SK-N-SH (cell line): ENCODE results near the gene HSPD1. TPM values are rescaled to one million over a fixed set of nuclear protein-coding genes. Genes with fewer than 3 reads are reported as not detected.

Experiments used
- CTCF ChIA-PET: fragments of 300-600, 350-600 bp; formaldehyde crosslinking; extraction: SDS; loops from one replicate; lab custom pipeline; 2021; lab: Yijun Ruan, JAX
- POLR2A ChIA-PET: fragments of 350-600 bp; sonication (Branson Sonifier 250); formaldehyde crosslinking; extraction: SDS; loops from one replicate; lab custom pipeline; 2020; ENCODE audit warnings: antibody characterized with exemption, inconsistent platforms; lab: Yijun Ruan, JAX
- DNase-seq: peaks from one replicate; pipeline ENCODE4 v3.0.0; 2012
- H2AFZ ChIP-seq: fragments of 200-600 bp; sonication (generic); 2 replicates; pipeline ENCODE4 v1.8.1; 2016; ENCODE audit warnings: antibody characterized with exemption, mild to moderate bottlenecking, low read depth
- H3F3A ChIP-seq: fragments of 200-600 bp; sonication (generic); replicated peaks from 2 replicates; pipeline ENCODE3; 2016; ENCODE audit warnings: antibody characterized with exemption, mild to moderate bottlenecking; ENCODE audit not compliant: insufficient read depth
- H3K27ac ChIP-seq, 2 experiments: fragments of 200-500 bp in 1 of 2; fragments of 200-600 bp in 1 of 2; sonication (Bioruptor generic) in 1 of 2; sonication (generic), shearing (Covaris generic) in 1 of 2; 2 replicates each; pipeline versions ENCODE4 v1.5.1 to v1.6.1; 2014 to 2016; ENCODE audit warnings: low read depth in 2 of 2, inconsistent platforms in 1 of 2, low read length in 1 of 2, mild to moderate bottlenecking in 1 of 2, mixed read lengths in 1 of 2
- H3K27me3 ChIP-seq: fragments of 200-600 bp; sonication (generic), shearing (Covaris generic); 2 replicates; pipeline ENCODE4 v1.6.1; 2016; ENCODE audit warnings: mixed run types; ENCODE audit not compliant: insufficient read depth
- H3K36me3 ChIP-seq, 2 experiments: fragments of 200-500 bp in 1 of 2; fragments of 200-600 bp in 1 of 2; sonication (Bioruptor generic) in 1 of 2; sonication (generic) in 1 of 2; replicated peaks in 1 of 2; 2 replicates each; pipeline versions ENCODE3 to v1.5.1; 2014 to 2016; ENCODE audit warnings: low read length in 1 of 2, mild to moderate bottlenecking in 1 of 2; ENCODE audit not compliant: insufficient read depth in 2 of 2, control insufficient read depth in 1 of 2
- H3K4me1 ChIP-seq, 2 experiments: fragments of 200-500 bp in 1 of 2; fragments of 200-600 bp in 1 of 2; sonication (Bioruptor generic) in 1 of 2; sonication (generic), shearing (Covaris generic) in 1 of 2; 2 replicates each; pipeline versions ENCODE4 v1.5.1 to v1.6.1; 2014 to 2016; ENCODE audit warnings: low read depth in 1 of 2, low read length in 1 of 2, mixed run types in 1 of 2; ENCODE audit not compliant: insufficient read depth in 2 of 2, control insufficient read depth in 1 of 2
- H3K4me2 ChIP-seq: fragments of 200-600 bp; sonication (generic), shearing (Covaris generic); 2 replicates; pipeline ENCODE4 v1.6.1; 2017; ENCODE audit warnings: mixed run types
- H3K4me3 ChIP-seq, 2 experiments: fragments of 200-500 bp in 1 of 2; fragments of 200-600 bp in 1 of 2; sonication (Bioruptor generic) in 1 of 2; sonication (generic), shearing (Covaris generic) in 1 of 2; 2 replicates each; pipeline versions ENCODE4 v1.5.1 to v1.8.1; 2014 to 2016; ENCODE audit warnings: low read depth in 2 of 2, inconsistent platforms in 1 of 2, low read length in 1 of 2, mild to moderate bottlenecking in 1 of 2, mixed read lengths in 1 of 2, moderate library complexity in 1 of 2
- H3K79me2 ChIP-seq: fragments of 200-600 bp; sonication (generic); 2 replicates; pipeline ENCODE4 v1.8.1; 2017; ENCODE audit warnings: mild to moderate bottlenecking; ENCODE audit not compliant: insufficient read depth
- H3K9ac ChIP-seq: fragments of 200-600 bp; sonication (generic); 2 replicates; pipeline ENCODE4 v1.6.1; 2017; ENCODE audit warnings: mixed run types
- H3K9me2 ChIP-seq: fragments of 200-600 bp; sonication (generic); 2 replicates; pipeline ENCODE4 v1.6.1; 2017; ENCODE audit warnings: mixed run types
- H3K9me3 ChIP-seq: fragments of 200-600 bp; sonication (generic); 2 replicates; pipeline ENCODE4 v1.6.1; 2017; ENCODE audit warnings: mixed run types, mild to moderate bottlenecking, moderate library complexity
- H4K20me1 ChIP-seq: fragments of 200-600 bp; sonication (generic); 2 replicates; pipeline ENCODE4 v1.6.1; 2017; ENCODE audit warnings: mild to moderate bottlenecking, mixed run types; ENCODE audit not compliant: insufficient read depth
- CHD2 ChIP-seq: fragments of 150-350 bp; IDR thresholded peaks from 2 replicates; pipeline ENCODE4 v1.6.1; 2018; ENCODE audit warnings: low read length; ENCODE audit not compliant: partially characterized antibody
- ELF1 ChIP-seq: IDR thresholded peaks from 2 replicates; pipeline ENCODE4 v1.4.0; 2012
- FOXJ3 ChIP-seq: sonication (generic); formaldehyde crosslinking; IDR thresholded peaks from 2 replicates; pipeline ENCODE4 v1.5.1; 2020; ENCODE audit warnings: mild to moderate bottlenecking, missing genetic modification reagents
- FOXM1 ChIP-seq: IDR thresholded peaks from 2 replicates; pipeline ENCODE4 v1.4.0; 2012; ENCODE audit warnings: low read depth, mild to moderate bottlenecking
- GATA2 ChIP-seq: sonication (generic); formaldehyde crosslinking; IDR thresholded peaks from 2 replicates; pipeline ENCODE4 v1.5.0; 2020; ENCODE audit warnings: mild to moderate bottlenecking, missing genetic modification reagents
- MEF2A ChIP-seq: IDR thresholded peaks from 2 replicates; pipeline ENCODE4 v1.4.0; 2012; ENCODE audit warnings: low read depth, borderline replicate concordance
- NFIC ChIP-seq: IDR thresholded peaks from 2 replicates; pipeline ENCODE4 v1.4.0; 2012; ENCODE audit warnings: borderline replicate concordance
- PBX3 ChIP-seq: IDR thresholded peaks from 2 replicates; pipeline ENCODE4; 2012
- RAD21 ChIP-seq: IDR thresholded peaks from 2 replicates; pipeline ENCODE4 v1.6.1; 2012; ENCODE audit warnings: mild to moderate bottlenecking, low read length
- RCOR1 ChIP-seq: fragments of 150-350 bp; IDR thresholded peaks from 2 replicates; pipeline ENCODE4 v1.6.1; 2017; ENCODE audit warnings: antibody characterized with exemption, low read length
- USF2 ChIP-seq: fragments of 150-350 bp; IDR thresholded peaks from 2 replicates; pipeline ENCODE4 v1.6.1; 2017; ENCODE audit warnings: antibody characterized with exemption, low read length, low read depth, borderline replicate concordance
- WGBS: methylation state at CpG from one replicate; pipeline ENCODE4 v1.1.6; 2017; ENCODE audit warnings: low lambda C conversion rate; 5-methylcytosine and 5-hydroxymethylcytosine counted together
- polyA plus RNA-seq, 3 experiments: library from polyadenylated mRNA; depleted of rRNA; stranded (reverse); fragments of >200 nt; gene quantifications; 2 replicates each; pipeline ENCODE4 v1.2.3, GENCODE V29; 2012
- TF ChIP-seq, protein P1 (sequence below): fragments of 200-600 bp; sonication (generic); IDR thresholded peaks from 2 replicates; pipeline ENCODE4 v1.6.1; 2017; ENCODE audit warnings: antibody characterized with exemption, mild to moderate bottlenecking, moderate library complexity

HSPD1 gene
- polyA plus RNA-seq, 1 of the 3 experiments (the other 2 are of a cell fraction), result 212 TPM

DNA sequence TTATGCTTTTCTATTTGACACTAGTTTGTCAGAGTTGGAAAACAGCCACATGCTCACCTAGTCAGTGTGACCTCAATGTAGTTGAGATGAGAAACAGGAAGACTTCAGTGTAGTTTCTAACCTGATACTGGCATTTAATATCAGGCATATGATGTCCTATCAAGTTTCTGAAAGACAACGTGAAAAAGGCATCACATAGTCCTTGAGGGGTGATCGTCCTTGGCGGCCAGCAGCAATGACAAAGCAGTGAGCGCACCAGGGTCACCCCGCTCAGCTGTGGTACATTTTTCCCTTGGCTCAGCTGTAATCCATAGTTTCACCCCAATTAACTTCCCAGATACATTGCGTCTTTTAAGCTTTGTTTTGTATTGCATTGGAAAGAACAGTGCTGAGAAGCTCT is 4.9 kb upstream of the HSPD1 start:
- H2AFZ ChIP-seq, result no peak overlapping the region
- H3K4me2 ChIP-seq, result no peak overlapping the region
- TF ChIP-seq FOXM1 (no peak), GATA2 (CRISPR knock-in tag) (no peak), RCOR1 (no peak), MEF2A (no peak), ELF1 (no peak), FOXJ3 (no peak), CHD2 (no peak), PBX3 (no peak), RAD21 (no peak), USF2 (no peak)
- TF ChIP-seq, protein P1, sequence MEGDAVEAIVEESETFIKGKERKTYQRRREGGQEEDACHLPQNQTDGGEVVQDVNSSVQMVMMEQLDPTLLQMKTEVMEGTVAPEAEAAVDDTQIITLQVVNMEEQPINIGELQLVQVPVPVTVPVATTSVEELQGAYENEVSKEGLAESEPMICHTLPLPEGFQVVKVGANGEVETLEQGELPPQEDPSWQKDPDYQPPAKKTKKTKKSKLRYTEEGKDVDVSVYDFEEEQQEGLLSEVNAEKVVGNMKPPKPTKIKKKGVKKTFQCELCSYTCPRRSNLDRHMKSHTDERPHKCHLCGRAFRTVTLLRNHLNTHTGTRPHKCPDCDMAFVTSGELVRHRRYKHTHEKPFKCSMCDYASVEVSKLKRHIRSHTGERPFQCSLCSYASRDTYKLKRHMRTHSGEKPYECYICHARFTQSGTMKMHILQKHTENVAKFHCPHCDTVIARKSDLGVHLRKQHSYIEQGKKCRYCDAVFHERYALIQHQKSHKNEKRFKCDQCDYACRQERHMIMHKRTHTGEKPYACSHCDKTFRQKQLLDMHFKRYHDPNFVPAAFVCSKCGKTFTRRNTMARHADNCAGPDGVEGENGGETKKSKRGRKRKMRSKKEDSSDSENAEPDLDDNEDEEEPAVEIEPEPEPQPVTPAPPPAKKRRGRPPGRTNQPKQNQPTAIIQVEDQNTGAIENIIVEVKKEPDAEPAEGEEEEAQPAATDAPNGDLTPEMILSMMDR, result no peak
- H3K36me3 ChIP-seq, result peaks cover 35 to 42% of the 10 kb centered on the region in 2 experiments
- H4K20me1 ChIP-seq, result no peaks in the 10 kb centered on the region
- ChIA-PET CTCF (interaction anchor here (2.3 kb wide), 1 partner anchor 11 kb away, joined by 6 read pairs; no protein-coding TSS in a partner anchor), POLR2A (no interaction called here)
- H3K9me2 ChIP-seq, result no peaks in the 10 kb centered on the region
- no peak overlapping the region for H3K9ac ChIP-seq
- 91% methylated on average over 6 of the region's 6 CpGs for WGBS
- peaks cover 45% of the 10 kb centered on the region for H3K79me2 ChIP-seq
- no peaks in the 10 kb centered on the region for H3K27me3 ChIP-seq
- peaks cover 8 to 15% of the 10 kb centered on the region in 2 experiments; a peak in 3 of 4 replicates for H3K4me1 ChIP-seq
- H3F3A ChIP-seq, result peaks cover 16% of the 10 kb centered on the region
- no peak overlapping the region for H3K4me3 ChIP-seq
- no peaks in the 10 kb centered on the region for H3K9me3 ChIP-seq
- no peak for DNase-seq
- no peak overlapping the region for H3K27ac ChIP-seq

DNA sequence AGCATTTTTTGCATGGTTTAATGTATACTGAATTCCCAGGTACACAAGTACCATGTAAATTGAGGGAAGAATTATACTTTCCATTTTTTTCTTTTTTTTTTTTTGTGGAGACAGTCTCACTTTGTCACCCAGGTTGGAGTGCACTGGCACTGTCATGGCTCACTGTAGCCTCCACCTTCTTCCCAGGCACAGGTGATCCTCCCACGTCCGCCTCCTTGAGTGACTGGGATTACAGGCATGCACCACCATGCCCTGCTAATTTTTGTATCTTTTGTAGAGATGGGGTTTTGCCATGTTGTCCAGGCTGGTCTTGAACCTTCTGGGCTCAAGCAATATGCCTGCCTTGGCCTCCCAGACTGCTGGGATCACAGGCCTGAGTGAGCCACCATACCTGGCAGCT is 4.4 kb upstream of the HSPD1 start:
- no peaks in the 10 kb centered on the region for H3K9me2 ChIP-seq
- DNase-seq, result no peak
- H3F3A ChIP-seq, result peaks cover 16% of the 10 kb centered on the region
- peaks cover 34 to 40% of the 10 kb centered on the region in 2 experiments for H3K36me3 ChIP-seq
- TF ChIP-seq PBX3 (no peak), NFIC (no peak), CHD2 (no peak), RCOR1 (no peak)
- H2AFZ ChIP-seq, result no peak overlapping the region
- no peak overlapping the region for H3K4me3 ChIP-seq
- peaks cover 50% of the 10 kb centered on the region for H3K79me2 ChIP-seq
- CTCF ChIA-PET, result interaction anchor here (2.3 kb wide), 1 partner anchor 11 kb away, joined by 6 read pairs; no protein-coding TSS in a partner anchor
- H3K27ac ChIP-seq, result no peak overlapping the region
- peaks cover 8 to 15% of the 10 kb centered on the region in 2 experiments; a peak in 3 of 4 replicates for H3K4me1 ChIP-seq
- no peak overlapping the region for H3K4me2 ChIP-seq
- H4K20me1 ChIP-seq, result 0 out of 2 replicates have a peak, but pooled peaks cover under 1% of the 10 kb centered on the region
- no peak overlapping the region for H3K9ac ChIP-seq
- WGBS, result 100% methylated on average over 2 of the region's 2 CpGs
- H3K9me3 ChIP-seq, result no peaks in the 10 kb centered on the region
- POLR2A ChIA-PET, result no interaction called here
- H3K27me3 ChIP-seq, result no peaks in the 10 kb centered on the region
